Type B pancreatic cell (in vitro differentiated cells): ENCODE measurements around the gene TOMM20. TPM values are rescaled to one million over a fixed set of nuclear protein-coding genes. Genes with fewer than 3 reads are reported as not detected.
"Not testable (repeated sequence)": the region's sequence is repeated elsewhere in the genome, so short reads cannot be mapped to it uniquely, and the experiment has no call there.

Experiments
- DNase-seq: peaks from one replicate; pipeline ENCODE4 v3.0.0; 2021; ENCODE audit warnings: mixed read lengths; ENCODE audit not compliant: unreplicated experiment; ENCODE audit errors: extremely low spot score
- H3K27ac Mint-ChIP-seq: 2 replicates; pipeline ENCODE4 v1.8.0; 2021; ENCODE audit warnings: mild to moderate bottlenecking, mixed read lengths
- H3K27me3 Mint-ChIP-seq: 2 replicates; pipeline ENCODE4 v1.8.0; 2021; ENCODE audit warnings: mixed read lengths
- H3K36me3 Mint-ChIP-seq: 2 replicates; pipeline ENCODE4 v1.8.0; 2021; ENCODE audit warnings: mixed read lengths
- H3K4me1 Mint-ChIP-seq: one replicate; pipeline ENCODE4 v1.8.0; 2021; ENCODE audit warnings: mixed read lengths; ENCODE audit not compliant: unreplicated experiment
- H3K4me3 Mint-ChIP-seq: 2 replicates; pipeline ENCODE4 v1.8.0; 2021; ENCODE audit warnings: mild to moderate bottlenecking, mixed read lengths
- H3K9me3 Mint-ChIP-seq: 2 replicates; pipeline ENCODE4 v1.8.0; 2021; ENCODE audit warnings: mixed read lengths
- total RNA-seq: library from RNA; stranded (reverse); gene quantifications from 2 replicates; pipeline ENCODE4 v1.2.1, GENCODE V29; 2021; ENCODE audit warnings: low replicate concordance
- TF ChIP-seq, protein P1 (sequence below): fragments of 200-600 bp; sonication (generic); conservative IDR thresholded peaks from 2 replicates; pipeline ENCODE4 v1.5.0; 2021; ENCODE audit warnings: antibody characterized with exemption, mild to moderate bottlenecking

Gene TOMM20
- total RNA-seq, 1 donor from 2014 or later, result 119 TPM

DNA sequence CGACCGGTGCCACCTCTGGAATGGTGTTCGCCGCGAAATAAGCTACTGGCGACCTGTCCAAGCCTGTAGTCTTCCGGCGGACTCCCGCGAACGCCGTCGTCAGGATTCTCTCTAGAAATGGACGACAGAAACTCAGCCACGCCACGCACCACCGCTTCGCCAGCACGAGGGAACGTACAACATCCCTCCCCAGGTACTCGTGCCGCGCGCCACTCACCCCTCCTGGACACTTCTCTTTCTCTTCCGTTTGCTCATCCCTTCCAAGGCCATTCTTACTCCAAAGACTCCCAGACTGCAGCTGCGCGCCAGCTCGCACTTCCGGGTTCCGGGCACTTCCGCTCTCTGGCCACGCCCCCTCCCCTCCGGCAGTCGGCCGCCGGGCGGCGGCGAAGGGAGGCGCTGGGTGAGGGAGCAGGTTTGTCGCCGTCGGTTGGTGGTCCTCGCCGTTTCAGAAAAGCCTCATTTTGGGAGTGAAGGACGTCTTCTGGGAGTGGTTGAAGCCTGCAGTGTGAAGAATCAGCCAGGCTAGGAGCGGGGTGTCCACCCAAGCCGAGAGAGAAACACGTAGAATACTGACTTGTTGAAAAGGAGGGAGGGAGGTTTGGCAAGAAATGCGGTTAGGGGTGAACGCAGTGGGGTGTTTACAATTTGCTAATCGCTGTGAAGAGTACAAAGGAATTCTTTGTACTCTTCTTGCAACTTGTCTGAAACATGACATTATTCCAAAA, 32.5 kb upstream of the TOMM20 start, which contains the start of gene RBM34:
RBM34 (minus strand) TSS at position 294 of the 728 bp plus-strand sequence; CDS start at position 270, 24 bp downstream.
- Mint-ChIP-seq H3K4me1 (peaks cover 11% of the 10 kb centered on the region), H3K4me3 (peak within 1 kb of the TSS; percentile 97), H3K27ac (peak within 1 kb of the TSS; percentile 95), H3K36me3 (no peaks in the 10 kb centered on the region), H3K27me3 (no peaks in the 10 kb centered on the region), H3K9me3 (no peaks in the 10 kb centered on the region)
- TF ChIP-seq, protein P1, sequence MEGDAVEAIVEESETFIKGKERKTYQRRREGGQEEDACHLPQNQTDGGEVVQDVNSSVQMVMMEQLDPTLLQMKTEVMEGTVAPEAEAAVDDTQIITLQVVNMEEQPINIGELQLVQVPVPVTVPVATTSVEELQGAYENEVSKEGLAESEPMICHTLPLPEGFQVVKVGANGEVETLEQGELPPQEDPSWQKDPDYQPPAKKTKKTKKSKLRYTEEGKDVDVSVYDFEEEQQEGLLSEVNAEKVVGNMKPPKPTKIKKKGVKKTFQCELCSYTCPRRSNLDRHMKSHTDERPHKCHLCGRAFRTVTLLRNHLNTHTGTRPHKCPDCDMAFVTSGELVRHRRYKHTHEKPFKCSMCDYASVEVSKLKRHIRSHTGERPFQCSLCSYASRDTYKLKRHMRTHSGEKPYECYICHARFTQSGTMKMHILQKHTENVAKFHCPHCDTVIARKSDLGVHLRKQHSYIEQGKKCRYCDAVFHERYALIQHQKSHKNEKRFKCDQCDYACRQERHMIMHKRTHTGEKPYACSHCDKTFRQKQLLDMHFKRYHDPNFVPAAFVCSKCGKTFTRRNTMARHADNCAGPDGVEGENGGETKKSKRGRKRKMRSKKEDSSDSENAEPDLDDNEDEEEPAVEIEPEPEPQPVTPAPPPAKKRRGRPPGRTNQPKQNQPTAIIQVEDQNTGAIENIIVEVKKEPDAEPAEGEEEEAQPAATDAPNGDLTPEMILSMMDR, result peak; percentile 2
- DNase-seq, result peak; percentile 91

DNA sequence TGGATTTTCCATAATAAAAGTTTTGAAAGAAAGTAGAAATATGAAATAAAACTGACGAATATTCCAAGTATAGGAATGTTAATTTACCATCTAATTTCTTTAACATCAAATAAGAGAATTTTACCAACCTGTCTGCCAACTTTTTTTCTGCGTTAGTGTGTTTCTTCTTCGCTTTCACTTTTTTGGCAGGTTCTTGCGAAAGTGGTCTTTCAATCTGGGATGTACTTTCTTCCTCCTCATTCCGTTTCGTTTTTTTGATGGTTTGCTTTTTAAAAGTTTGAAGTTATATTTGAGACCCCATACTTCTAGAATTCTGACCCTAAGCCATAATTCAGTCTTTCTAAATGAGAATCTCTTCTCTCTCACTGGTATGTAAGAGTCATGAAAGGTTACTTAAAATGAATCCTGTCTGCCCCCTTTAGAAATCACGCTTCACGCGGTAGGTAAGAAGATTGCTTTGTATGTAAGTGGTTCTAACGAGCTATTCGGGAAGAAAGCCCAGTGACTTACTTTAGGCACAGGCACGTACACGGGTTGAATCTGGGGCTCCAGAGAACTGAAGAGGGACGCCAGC, 31.8 kb upstream of the TOMM20 start:
- H3K4me1 Mint-ChIP-seq, result peaks cover 11% of the 10 kb centered on the region
- no peak for DNase-seq
- H3K4me3 Mint-ChIP-seq, result peak overlapping the region; percentile 97

DNA sequence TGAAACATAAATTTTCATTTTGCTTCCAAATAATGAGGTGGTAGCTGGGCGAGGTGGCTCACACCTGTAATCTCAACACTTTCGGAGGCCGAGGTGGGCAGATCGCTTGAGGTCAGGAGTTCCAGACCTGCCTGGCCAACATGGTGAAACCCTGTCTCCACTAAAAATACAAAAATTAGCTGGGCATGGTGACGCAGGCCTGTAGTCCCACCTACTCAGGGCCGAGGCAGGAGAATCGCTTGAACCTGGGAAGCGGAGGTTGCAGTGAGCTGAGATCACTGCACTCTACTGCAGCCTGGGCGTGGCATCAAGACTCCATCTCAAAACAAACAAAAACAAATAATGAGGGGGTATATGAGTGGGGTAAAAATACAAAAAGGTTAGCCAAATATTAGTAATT, 31.3 kb upstream of the TOMM20 start:
- peaks cover 11% of the 10 kb centered on the region for H3K4me1 Mint-ChIP-seq
- H3K4me3 Mint-ChIP-seq, result peak overlapping the region; percentile 97
- DNase-seq, H3K9me3 Mint-ChIP-seq, H3K36me3 Mint-ChIP-seq, H3K27me3 Mint-ChIP-seq: not testable (repeated sequence)
- peak overlapping the region; percentile 70 for H3K27ac Mint-ChIP-seq

More for the DNA sequence above, 31.8 kb upstream of the TOMM20 start:
- H3K9me3 Mint-ChIP-seq, result no peaks in the 10 kb centered on the region
- no peaks in the 10 kb centered on the region for H3K36me3 Mint-ChIP-seq
- H3K27me3 Mint-ChIP-seq, result no peaks in the 10 kb centered on the region
- peak overlapping the region; percentile 95 for H3K27ac Mint-ChIP-seq
- TF ChIP-seq, protein P1, result peak; percentile 20

DNA sequence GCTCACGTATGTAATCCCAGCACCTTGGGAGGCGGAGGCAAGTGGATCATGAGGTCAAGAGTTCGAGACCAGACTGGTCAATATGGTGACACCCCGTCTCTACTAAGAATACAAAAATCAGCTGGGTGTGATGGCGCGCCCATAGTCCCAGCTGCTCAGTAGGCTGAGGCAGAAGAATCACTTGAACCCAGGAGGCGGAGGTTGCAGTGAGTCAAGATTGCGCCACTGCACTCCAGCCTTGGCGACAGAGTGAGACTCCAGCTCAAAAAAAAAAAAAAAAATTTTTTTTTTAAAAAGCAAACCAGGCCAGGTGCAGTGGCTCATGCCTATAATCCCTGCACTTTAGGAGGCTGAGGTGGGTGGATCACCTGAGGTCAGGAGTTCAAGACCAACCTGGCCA, 30.6 kb upstream of the TOMM20 start:
- DNase-seq, H3K27me3 Mint-ChIP-seq, H3K36me3 Mint-ChIP-seq, H3K9me3 Mint-ChIP-seq: not testable (repeated sequence)
- peak overlapping the region; percentile 97 for H3K4me3 Mint-ChIP-seq
- peak overlapping the region; percentile 70 for H3K27ac Mint-ChIP-seq
- H3K4me1 Mint-ChIP-seq, result peaks cover 11% of the 10 kb centered on the region

DNA sequence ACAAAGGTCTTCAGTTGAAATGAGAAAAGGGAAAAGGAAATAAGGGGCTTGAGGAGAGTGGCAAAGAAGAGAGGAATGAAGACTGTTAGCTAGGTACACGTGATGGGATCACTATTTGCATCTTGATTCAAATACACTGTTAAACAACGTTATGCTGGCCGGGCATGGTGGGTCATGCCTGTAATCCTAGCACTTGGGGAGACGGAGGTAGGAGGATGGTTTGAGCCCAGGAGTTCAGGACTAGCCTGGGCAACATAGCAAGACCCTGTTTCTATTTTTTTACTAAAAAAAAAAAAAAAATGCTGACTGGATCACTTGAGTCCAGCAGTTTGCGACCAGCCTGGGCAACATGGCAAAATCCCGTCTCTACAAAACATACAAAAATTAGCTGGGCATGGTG, 30.0 kb upstream of the TOMM20 start:
- Mint-ChIP-seq H3K4me1 (peaks cover 11% of the 10 kb centered on the region), H3K4me3 (peak overlapping the region; percentile 44), H3K27ac (no peak overlapping the region), H3K27me3 (no peaks in the 10 kb centered on the region), H3K36me3 (peaks cover 6% of the 10 kb centered on the region), H3K9me3 (no peaks in the 10 kb centered on the region)
- no peak for DNase-seq
- TF ChIP-seq, protein P1, result no peak

GRCh38 chr1:235157150-235157549, 28.5 kb upstream of the TOMM20 start:
- DNase-seq, result no peak
- TF ChIP-seq, protein P1, result no peak
- Mint-ChIP-seq H3K9me3 (no peaks in the 10 kb centered on the region), H3K27ac (no peak overlapping the region), H3K36me3 (peaks cover 6% of the 10 kb centered on the region), H3K4me1 (peaks cover 11% of the 10 kb centered on the region), H3K27me3 (no peaks in the 10 kb centered on the region), H3K4me3 (no peak overlapping the region)
